A549 (cell line): ENCODE results near the gene PLEKHA6. TPM values are rescaled to one million over a fixed set of nuclear protein-coding genes. Genes with fewer than 3 reads are reported as not detected.

Experiments
- ATAC-seq, 2 experiments: fragments of 200-7000 bp in 1 of 2; fragments of >200 bp in 1 of 2; cut with Nextera tagmentation in 1 of 2; cut with Tn5 transposase in 1 of 2; 3 replicates each; pipeline versions ENCODE4 v1.8.0 to v1.9.1; 2018 to 2020; ENCODE audit warnings: mild to moderate bottlenecking in 1 of 2, moderate library complexity in 1 of 2
- CTCF ChIA-PET: fragments of 300-600 bp; sonication (Branson Sonifier 250); formaldehyde crosslinking; extraction: SDS; loops from one replicate; lab custom pipeline; 2021; ENCODE audit warnings: antibody characterized with exemption, inconsistent platforms; lab: Yijun Ruan, JAX
- POLR2A ChIA-PET: fragments of 350-600 bp; formaldehyde crosslinking; extraction: SDS; loops from one replicate; lab custom pipeline; 2021; ENCODE audit warnings: antibody characterized with exemption, inconsistent platforms; lab: Yijun Ruan, JAX
- DNase-seq, 2 experiments: peaks; one replicate each; pipeline versions ENCODE4 v3.0.0 to v3.0.0-alpha.2; 2011 to 2016; ENCODE audit warnings: low read depth in 1 of 2, low spot score in 1 of 2
- FAIRE-seq: peaks from 2 replicates; lab custom pipeline; 2011; peaks lifted over from hg19 to GRCh38; lab: Jason Lieb, UNC
- H3K27ac ChIP-seq, 2 experiments: fragments of >200 bp; sonication (Bioruptor Twin); formaldehyde crosslinking; 3 replicates each; pipeline ENCODE4 v1.5.1; 2016 to 2017
- H3K4me1 ChIP-seq: fragments of >200 bp; sonication (Bioruptor Twin); formaldehyde crosslinking; 3 replicates; pipeline ENCODE4 v1.6.1; 2016
- H3K4me2 ChIP-seq: fragments of >200 bp; sonication (Bioruptor Twin); formaldehyde crosslinking; 3 replicates; pipeline ENCODE4 v1.6.1; 2016
- H3K4me3 ChIP-seq: fragments of >200 bp; sonication (Bioruptor Twin); formaldehyde crosslinking; 3 replicates; pipeline ENCODE4 v1.5.1; 2016
- H3K9me3 ChIP-seq: fragments of >200 bp; sonication (Bioruptor Twin); formaldehyde crosslinking; 3 replicates; pipeline ENCODE4 v1.6.1; 2016
- BHLHE40 ChIP-seq: IDR thresholded peaks from 2 replicates; pipeline ENCODE4 v1.6.1; 2012; ENCODE audit warnings: low read depth, low read length, inconsistent platforms
- CBX8 ChIP-seq: fragments of 200-600 bp; sonication (generic); IDR thresholded peaks from 2 replicates; pipeline ENCODE4 v1.6.1; 2016
- CHD4 ChIP-seq: fragments of 200-600 bp; sonication (generic); IDR thresholded peaks from 2 replicates; pipeline ENCODE4 v1.6.1; 2016; ENCODE audit warnings: antibody characterized with exemption, mild to moderate bottlenecking, borderline replicate concordance
- E2F6 ChIP-seq: IDR thresholded peaks from 2 replicates; pipeline ENCODE4 v1.6.1; 2012; ENCODE audit warnings: low read depth, borderline replicate concordance
- EHF ChIP-seq: fragments of 250-450 bp; sonication (Bioruptor Pico); IDR thresholded peaks from 2 replicates; pipeline ENCODE4 v1.5.0; 2020; ENCODE audit warnings: mild to moderate bottlenecking
- FOSB ChIP-seq: fragments of 250-450 bp; sonication (Bioruptor Pico); IDR thresholded peaks from 2 replicates; pipeline ENCODE4 v1.5.0; 2020; ENCODE audit warnings: mild to moderate bottlenecking, moderate library complexity
- HDAC2 ChIP-seq: fragments of 200-600 bp; sonication (generic); IDR thresholded peaks from 2 replicates; pipeline ENCODE4 v1.6.1; 2016
- HEYL ChIP-seq: fragments of 250-450 bp; sonication (Bioruptor Pico); IDR thresholded peaks from 2 replicates; pipeline ENCODE4 v1.8.0; 2021; ENCODE audit warnings: mild to moderate bottlenecking, moderate library complexity
- HMGXB4 ChIP-seq: fragments of 250-450 bp; sonication (Bioruptor Pico); IDR thresholded peaks from 2 replicates; pipeline ENCODE4 v1.5.0; 2021; ENCODE audit warnings: mild to moderate bottlenecking, moderate library complexity, borderline replicate concordance
- JUNB ChIP-seq: fragments of >200 bp; sonication (Bioruptor Twin); formaldehyde crosslinking; IDR thresholded peaks from 2 replicates; pipeline ENCODE4 v1.6.1; 2016
- NR3C1 ChIP-seq: fragments of >200 bp; sonication (Bioruptor Twin); formaldehyde crosslinking; IDR thresholded peaks from 3 replicates; pipeline ENCODE4 v1.6.1; 2017
- POLR2A ChIP-seq: IDR thresholded peaks from 2 replicates; pipeline ENCODE4 v1.6.1; 2012; ENCODE audit warnings: mild to moderate bottlenecking, low read length
- POLR2AphosphoS2 ChIP-seq: conservative IDR thresholded peaks from 2 replicates; pipeline ENCODE4 v1.6.1; 2012; ENCODE audit warnings: low read length, improper control_type of control experiment, inconsistent platforms
- RAD21 ChIP-seq, 2 experiments: fragments of >200 bp in 1 of 2; sonication (Bioruptor Twin) in 1 of 2; formaldehyde crosslinking in 1 of 2; IDR thresholded peaks in 1 of 2; conservative IDR thresholded peaks in 1 of 2; 2 replicates in 1 of 2; 3 replicates in 1 of 2; pipeline ENCODE4 v1.6.1; 2012 to 2018; ENCODE audit warnings: inconsistent platforms in 1 of 2
- RARB ChIP-seq: fragments of 250-450 bp; sonication (Bioruptor Pico); IDR thresholded peaks from 2 replicates; pipeline ENCODE4 v1.8.0; 2021; ENCODE audit warnings: mild to moderate bottlenecking, moderate library complexity
- RCOR1 ChIP-seq: fragments of 150-350 bp; IDR thresholded peaks from 2 replicates; pipeline ENCODE4 v1.6.1; 2014; ENCODE audit warnings: antibody characterized with exemption, low read length, low read depth
- RFX5 ChIP-seq: fragments of 450-650 bp; IDR thresholded peaks from 2 replicates; pipeline ENCODE4 v1.7.1; 2014; ENCODE audit warnings: antibody characterized with exemption, mild to moderate bottlenecking, moderate library complexity
- RNF2 ChIP-seq: fragments of 200-600 bp; sonication (generic); IDR thresholded peaks from 2 replicates; pipeline ENCODE4 v1.6.1; 2016; ENCODE audit warnings: low read depth, mild to moderate bottlenecking, antibody characterized with exemption, moderate library complexity, borderline replicate concordance
- SREBF2 ChIP-seq: fragments of 450-650 bp; IDR thresholded peaks from 2 replicates; pipeline ENCODE4 v1.6.1; 2014; ENCODE audit warnings: mild to moderate bottlenecking, moderate library complexity
- ZSCAN20 ChIP-seq: fragments of 250-450 bp; sonication (Bioruptor Pico); IDR thresholded peaks from 2 replicates; pipeline ENCODE4 v1.8.0; 2022; ENCODE audit warnings: mild to moderate bottlenecking, moderate library complexity
- WGBS: methylation state at CpG from one replicate; pipeline ENCODE4 v1.1.6; 2017; ENCODE audit errors: missing lambda C conversion rate; 5-methylcytosine and 5-hydroxymethylcytosine counted together
- polyA plus RNA-seq, 4 experiments: library from polyadenylated mRNA; depleted of rRNA in 3 of 4; stranded (reverse); fragments of >200 nt; fragmentation: RNase III in 1 of 4; extraction: RNeasy Plus Mini Kit Qiagen cat#74134 plus additional on column Dnase treatment in 1 of 4; gene quantifications; 2 replicates in 3 of 4; 3 replicates in 1 of 4; pipeline ENCODE4 v1.2.3, GENCODE V29; 2011 to 2017
- TF ChIP-seq, protein P1 (sequence below): fragments of 200-600 bp; sonication (generic); IDR thresholded peaks from 2 replicates; pipeline ENCODE4 v1.6.1; 2016; ENCODE audit warnings: antibody characterized with exemption, mild to moderate bottlenecking, moderate library complexity

PLEKHA6 gene
- polyA plus RNA-seq, 2 of the 4 experiments (the other 2 are of a cell fraction), result 13.0 to 26.2 TPM

- TF ChIP-seq HMGXB4 (no peak), POLR2A (no peak), ZSCAN20 (CRISPR knock-in tag) (no peak), RFX5 (no peak), HDAC2 (no peak), BHLHE40 (no peak), CBX8 (no peak), RNF2 (no peak)
Observed at GRCh38 chr1:204227351-204227750, 132.4 kb downstream of the PLEKHA6 start (continued).

DNA sequence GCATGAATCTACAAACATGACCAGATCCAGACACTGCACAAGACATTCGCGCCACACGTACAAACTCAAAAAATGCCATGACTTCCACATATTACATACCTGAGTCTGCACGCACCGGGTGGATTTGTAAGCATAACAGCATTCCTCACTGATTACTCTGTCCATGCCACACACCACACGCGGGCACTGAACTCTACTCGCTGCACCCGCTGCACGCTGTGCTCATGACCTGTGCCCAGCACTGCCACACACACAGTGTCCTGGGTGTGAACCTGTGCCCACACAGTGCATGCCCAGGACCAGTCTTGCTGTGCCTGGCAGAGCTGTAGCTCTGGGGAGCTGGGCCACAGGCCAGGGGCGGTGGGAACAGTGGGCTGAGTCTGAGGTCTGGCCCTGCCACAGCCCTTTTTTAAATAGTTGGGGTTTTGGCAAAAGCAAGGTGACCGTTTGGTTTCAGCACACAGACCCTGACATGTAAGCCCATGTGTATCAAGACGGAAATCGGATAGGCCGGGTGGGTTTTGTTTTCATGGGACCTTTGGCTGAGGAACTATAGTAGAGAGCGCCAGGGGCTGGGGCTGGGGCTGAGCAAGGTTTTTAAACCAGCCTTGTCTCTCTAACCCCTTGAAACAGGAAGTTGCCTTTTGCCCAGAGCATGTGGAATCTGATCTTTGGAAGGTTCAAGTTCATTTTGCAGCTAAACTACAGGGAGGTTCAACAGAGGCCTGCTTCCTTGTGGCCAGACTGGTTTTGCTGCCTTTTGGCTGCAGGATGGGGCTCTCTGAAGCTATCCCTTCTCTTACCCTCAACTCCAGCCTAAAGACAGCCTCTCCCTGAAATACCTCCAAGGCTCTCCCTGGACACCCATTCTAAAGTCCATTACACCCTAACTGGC lies 133.6 kb downstream of the PLEKHA6 start:
- no peak overlapping the region for H3K4me3 ChIP-seq
- CTCF ChIA-PET, result interaction anchor here (0.9 to 7.4 kb wide), 4 partner anchors 19 to 141 kb away, joined by 3 to 28 read pairs (median 8); no protein-coding TSS in a partner anchor
- POLR2A ChIA-PET, result no interaction called here
- DNase-seq, result no peak
- TF ChIP-seq FOSB (CRISPR knock-in tag) (no peak), RCOR1 (no peak), RAD21 (conservative IDR thresholded peaks at IDR 0.05 in 1 of 2, IDR thresholded peaks at IDR 0.05 in 1 of 2) (no peak), JUNB (no peak), HEYL (CRISPR knock-in tag) (no peak), RARB (no peak), ZSCAN20 (CRISPR knock-in tag) (no peak), E2F6 (no peak), EHF (CRISPR knock-in tag) (no peak), POLR2A (no peak), NR3C1 (no peak), CHD4 (no peak), SREBF2 (no peak), POLR2AphosphoS2 (no peak)
- TF ChIP-seq, protein P1, sequence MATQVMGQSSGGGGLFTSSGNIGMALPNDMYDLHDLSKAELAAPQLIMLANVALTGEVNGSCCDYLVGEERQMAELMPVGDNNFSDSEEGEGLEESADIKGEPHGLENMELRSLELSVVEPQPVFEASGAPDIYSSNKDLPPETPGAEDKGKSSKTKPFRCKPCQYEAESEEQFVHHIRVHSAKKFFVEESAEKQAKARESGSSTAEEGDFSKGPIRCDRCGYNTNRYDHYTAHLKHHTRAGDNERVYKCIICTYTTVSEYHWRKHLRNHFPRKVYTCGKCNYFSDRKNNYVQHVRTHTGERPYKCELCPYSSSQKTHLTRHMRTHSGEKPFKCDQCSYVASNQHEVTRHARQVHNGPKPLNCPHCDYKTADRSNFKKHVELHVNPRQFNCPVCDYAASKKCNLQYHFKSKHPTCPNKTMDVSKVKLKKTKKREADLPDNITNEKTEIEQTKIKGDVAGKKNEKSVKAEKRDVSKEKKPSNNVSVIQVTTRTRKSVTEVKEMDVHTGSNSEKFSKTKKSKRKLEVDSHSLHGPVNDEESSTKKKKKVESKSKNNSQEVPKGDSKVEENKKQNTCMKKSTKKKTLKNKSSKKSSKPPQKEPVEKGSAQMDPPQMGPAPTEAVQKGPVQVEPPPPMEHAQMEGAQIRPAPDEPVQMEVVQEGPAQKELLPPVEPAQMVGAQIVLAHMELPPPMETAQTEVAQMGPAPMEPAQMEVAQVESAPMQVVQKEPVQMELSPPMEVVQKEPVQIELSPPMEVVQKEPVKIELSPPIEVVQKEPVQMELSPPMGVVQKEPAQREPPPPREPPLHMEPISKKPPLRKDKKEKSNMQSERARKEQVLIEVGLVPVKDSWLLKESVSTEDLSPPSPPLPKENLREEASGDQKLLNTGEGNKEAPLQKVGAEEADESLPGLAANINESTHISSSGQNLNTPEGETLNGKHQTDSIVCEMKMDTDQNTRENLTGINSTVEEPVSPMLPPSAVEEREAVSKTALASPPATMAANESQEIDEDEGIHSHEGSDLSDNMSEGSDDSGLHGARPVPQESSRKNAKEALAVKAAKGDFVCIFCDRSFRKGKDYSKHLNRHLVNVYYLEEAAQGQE, result no peak
- ATAC-seq, result no peak
- 94% methylated on average over 16 of the region's 16 CpGs for WGBS
- no peaks in the 10 kb centered on the region for H3K4me1 ChIP-seq
- no peak overlapping the region for H3K27ac ChIP-seq
- no peak overlapping the region for H3K4me2 ChIP-seq
- FAIRE-seq, result no peak
- no peaks in the 10 kb centered on the region for H3K9me3 ChIP-seq
